Suprapubic skin (tissue), 3 donors: ENCODE results near the gene RYR1.

Experiments
- POLR2AphosphoS5 ChIP-seq, 3 donors: sonication (generic); formaldehyde crosslinking; IDR thresholded peaks; one replicate each; pipeline ENCODE4 v1.6.1; 2017; ENCODE audit warnings: antibody characterized with exemption in 3 of 3
- TF ChIP-seq, protein P1 (sequence below), 2 donors: fragments of 200-600 bp in 1 of 2; fragments of 450-650 bp in 1 of 2; sonication (generic) in 1 of 2; IDR thresholded peaks; one replicate each; pipeline ENCODE4 v1.5.1; 2016 to 2019; ENCODE audit warnings: antibody characterized with exemption in 2 of 2, mild to moderate bottlenecking in 1 of 2, moderate library complexity in 1 of 2

DNA sequence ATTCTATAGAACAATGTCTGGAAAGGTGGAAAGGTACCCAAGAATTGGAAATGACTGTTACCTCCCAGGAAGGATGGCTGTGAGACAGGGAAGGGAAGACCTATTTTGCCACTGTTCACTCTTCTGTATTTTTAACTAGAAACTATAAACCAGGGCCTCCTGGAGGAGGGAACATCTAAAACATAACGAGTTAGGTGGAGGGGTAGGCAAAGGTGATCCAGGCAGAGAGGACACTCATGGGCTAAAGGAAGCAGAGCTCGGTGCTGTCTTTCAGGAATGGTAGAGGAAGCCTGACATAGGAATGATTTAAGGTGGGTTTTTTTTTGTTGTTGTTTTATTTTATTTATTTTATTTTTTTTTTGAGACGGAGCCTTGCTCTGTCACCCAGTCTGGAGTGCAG, 191.3 kb downstream of the RYR1 start:
- TF ChIP-seq POLR2AphosphoS5 (IDR thresholded peaks at IDR 0.05): no peak
- TF ChIP-seq, protein P1, sequence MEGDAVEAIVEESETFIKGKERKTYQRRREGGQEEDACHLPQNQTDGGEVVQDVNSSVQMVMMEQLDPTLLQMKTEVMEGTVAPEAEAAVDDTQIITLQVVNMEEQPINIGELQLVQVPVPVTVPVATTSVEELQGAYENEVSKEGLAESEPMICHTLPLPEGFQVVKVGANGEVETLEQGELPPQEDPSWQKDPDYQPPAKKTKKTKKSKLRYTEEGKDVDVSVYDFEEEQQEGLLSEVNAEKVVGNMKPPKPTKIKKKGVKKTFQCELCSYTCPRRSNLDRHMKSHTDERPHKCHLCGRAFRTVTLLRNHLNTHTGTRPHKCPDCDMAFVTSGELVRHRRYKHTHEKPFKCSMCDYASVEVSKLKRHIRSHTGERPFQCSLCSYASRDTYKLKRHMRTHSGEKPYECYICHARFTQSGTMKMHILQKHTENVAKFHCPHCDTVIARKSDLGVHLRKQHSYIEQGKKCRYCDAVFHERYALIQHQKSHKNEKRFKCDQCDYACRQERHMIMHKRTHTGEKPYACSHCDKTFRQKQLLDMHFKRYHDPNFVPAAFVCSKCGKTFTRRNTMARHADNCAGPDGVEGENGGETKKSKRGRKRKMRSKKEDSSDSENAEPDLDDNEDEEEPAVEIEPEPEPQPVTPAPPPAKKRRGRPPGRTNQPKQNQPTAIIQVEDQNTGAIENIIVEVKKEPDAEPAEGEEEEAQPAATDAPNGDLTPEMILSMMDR (IDR thresholded peaks at IDR 0.05): no peak
